Iris pigment epithelial cell (primary cell): ENCODE measurements around the gene NCOA5.

ENCODE experiments used
- DNase-seq: peaks from one replicate; pipeline ENCODE4 v3.0.0-alpha.2; 2011; ENCODE audit warnings: low read depth

The NCOA5 gene

GRCh38 chr20:46089417-46090388 lies at the start of gene NCOA5:
Gene NCOA5, minus strand, starts transcription at chr20:46089962. Its CDS starts 10,538 bp downstream, at chr20:46079424.
- peak; percentile 98 for DNase-seq

GRCh38 chr20:46139266-46139889 lies 49.6 kb upstream of the NCOA5 start:
- no peak for DNase-seq

DNA sequence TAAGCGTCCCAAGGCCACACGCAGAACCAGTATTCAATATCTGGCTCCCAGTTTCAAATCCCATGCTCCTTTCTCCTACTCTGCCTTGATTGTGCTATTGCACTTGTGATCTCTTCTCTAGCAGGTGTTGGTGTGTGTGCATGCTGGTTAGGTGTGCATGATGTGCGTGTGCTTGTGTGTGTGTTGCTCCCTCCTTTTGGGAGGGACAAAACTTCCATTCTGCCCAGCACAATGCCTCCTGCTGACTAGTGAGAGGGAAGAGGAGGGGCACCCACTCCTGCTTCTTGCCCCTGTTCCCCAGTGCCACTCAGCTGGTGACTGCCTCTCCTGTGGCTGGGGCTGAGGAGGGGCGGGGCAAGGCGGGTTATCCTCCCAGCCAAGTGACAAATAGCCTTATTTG lies 48.1 kb upstream of the NCOA5 start:
- no peak for DNase-seq

DNA sequence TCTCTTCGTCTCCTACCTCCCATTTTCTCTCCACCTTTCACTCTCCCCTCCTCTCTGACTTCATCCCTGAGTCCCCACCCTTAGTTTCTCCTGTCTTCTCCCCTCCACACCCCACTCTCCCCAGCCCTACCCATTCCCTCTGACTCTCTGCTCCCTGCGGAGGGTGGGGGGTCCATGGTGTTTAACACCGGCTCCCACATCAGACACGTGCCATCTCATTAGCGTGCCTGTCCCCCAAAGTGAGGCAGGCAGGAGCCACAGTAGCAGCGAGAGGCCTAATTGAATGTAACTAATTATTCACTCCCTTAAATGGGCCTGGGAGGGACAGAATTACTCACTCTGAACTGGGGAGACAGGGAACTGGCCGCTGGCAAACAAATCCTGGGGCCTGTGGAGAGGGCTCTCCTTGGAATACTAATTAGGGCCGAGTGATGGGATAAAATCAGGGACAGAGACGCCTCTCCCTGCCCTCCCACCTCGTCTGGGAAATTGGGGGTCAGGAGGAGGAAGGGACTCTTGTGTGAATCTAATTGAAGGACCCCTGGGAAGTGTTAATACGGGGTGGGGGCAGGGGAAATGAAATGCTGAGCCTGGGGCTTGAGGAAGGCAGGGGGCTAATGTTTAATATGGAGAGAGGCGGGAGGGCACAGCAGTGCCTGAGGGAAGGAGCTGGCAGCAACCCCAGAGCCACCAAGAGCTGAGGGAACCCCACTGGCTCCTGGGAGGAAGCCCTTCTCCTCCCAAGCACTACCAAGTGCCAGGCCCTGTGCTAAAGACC lies 46.3 kb upstream of the NCOA5 start:
- DNase-seq: no peak

GRCh38 chr20:46134716-46135115 lies 45.0 kb upstream of the NCOA5 start:
- DNase-seq: no peak

DNA sequence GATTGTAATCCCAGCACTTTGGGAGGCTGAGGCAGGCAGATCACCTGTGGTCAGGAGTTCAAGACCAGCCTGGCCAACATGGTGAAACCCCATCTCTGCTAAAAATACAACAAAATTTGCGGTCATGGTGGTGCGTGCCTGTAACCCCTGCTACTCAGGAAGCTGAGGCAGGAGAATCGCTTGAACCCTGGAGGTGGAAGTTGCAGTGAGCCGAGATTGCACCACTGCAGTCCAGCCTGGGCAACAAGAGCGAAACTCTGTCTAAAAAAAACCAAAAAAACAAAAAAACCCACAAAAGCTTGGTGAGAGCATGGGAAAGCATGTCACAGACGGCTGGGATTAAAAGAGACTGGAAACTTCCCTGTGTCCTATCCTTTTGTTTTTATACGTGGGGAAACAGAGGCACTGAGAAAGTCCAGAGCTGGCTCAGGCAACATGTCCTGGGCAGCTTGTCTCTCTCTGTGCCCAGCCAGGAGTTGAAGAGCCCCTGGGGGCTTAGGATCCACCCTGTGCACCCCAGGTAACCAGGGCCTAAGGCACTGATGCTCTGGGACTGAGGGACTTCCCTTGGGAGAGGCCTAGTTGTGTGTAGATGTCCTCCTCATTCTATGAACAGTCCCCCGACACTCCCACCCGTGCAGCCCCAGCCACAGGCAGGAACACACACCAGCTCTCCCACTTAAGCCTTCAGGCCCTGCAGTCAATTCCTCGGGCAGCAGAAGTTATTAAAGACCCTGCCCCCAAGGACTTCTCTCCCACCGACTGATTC lies 44.3 kb upstream of the NCOA5 start:
- no peak for DNase-seq

GRCh38 chr20:46132705-46133120 lies 43.0 kb upstream of the NCOA5 start:
- peak; percentile 47 for DNase-seq

DNA sequence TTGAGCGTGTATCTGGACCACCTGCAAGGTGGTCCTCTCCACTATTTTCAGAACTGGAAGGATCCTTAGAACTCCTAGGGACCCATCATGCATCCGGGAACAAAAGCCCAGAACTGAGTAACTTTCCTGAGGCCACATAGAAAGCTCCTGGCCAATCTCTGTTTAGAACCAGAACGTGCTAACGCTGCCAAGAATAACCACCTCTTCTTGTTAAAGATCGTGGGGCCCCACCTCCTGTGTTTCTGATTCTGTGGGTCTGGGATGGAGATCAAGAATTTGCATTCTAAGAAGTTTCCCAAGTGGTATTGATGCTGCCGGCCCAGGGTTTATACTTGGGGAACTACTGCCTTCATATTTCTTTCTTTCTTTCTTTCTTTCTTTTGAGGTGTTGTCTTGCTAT lies 41.6 kb upstream of the NCOA5 start:
- DNase-seq: peak; percentile 76

- no peak for DNase-seq
Observed at GRCh38 chr20:46130534-46130933, 40.8 kb upstream of the NCOA5 start.

DNA sequence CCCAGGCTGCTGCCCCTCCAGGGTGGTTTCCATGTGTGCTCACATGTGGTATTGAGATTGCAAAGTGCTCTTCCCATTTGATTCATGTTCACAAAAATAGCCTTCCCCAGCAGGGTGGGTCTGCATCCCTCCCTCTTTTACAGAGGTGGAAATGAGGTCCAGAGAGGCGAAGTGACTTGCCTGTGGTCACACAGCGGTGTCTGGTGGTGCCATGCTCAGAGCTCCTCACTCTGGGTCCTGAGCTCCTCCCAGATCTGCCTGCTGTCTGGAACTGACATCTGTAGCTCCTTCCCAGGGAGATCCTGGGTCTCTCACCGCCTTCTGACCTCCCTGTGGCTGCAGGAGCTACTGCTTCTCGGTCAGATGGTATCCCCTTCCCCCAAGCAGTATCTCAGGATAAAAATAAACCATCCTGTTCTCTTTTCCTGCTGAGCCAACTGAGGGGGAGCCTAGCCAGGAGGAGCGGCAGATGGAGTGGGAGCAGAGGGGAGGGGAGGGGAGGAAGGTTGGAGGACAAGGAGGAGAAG lies 40.3 kb upstream of the NCOA5 start:
- DNase-seq: no peak

DNA sequence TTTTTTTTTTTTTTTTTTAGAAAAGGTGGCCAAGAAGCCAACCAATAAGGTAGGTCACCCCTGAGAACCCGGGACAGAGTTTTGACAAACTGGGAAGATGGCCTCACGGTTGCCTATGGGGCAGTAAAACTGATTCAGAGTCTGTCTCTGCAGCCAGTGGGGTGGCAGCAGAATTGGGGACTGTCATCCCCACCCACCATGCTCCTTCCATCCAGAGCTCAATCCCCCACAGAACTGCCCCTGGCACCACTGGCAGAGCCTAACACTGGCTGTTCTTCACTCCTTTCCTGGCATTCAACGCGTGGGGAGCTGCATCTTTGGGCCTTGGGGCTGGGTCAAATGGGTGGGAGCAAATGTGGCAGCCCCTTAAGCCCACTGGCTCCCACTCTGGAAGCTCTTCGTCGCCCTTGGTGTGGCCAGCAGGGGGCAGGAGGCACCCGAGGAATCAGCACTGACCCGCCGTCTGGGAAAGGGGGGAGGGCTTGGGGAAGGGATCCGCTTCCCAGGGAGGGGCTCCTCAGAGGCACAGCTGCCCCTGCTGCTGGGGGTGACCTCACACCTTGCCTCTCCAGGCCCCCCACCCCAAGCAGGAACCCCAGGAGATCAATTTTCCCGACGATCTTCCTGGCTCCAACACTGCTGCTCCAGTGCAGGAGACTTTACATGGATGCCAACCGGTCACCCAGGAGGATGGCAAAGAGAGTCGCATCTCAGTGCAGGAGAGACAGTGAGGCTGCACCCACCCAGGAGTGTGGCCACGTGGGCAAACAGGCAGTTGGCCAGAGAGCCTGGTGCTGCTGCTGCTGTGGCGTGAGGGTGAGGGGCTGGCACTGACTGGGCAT lies 38.8 kb upstream of the NCOA5 start:
- DNase-seq: peak; percentile 9

DNA sequence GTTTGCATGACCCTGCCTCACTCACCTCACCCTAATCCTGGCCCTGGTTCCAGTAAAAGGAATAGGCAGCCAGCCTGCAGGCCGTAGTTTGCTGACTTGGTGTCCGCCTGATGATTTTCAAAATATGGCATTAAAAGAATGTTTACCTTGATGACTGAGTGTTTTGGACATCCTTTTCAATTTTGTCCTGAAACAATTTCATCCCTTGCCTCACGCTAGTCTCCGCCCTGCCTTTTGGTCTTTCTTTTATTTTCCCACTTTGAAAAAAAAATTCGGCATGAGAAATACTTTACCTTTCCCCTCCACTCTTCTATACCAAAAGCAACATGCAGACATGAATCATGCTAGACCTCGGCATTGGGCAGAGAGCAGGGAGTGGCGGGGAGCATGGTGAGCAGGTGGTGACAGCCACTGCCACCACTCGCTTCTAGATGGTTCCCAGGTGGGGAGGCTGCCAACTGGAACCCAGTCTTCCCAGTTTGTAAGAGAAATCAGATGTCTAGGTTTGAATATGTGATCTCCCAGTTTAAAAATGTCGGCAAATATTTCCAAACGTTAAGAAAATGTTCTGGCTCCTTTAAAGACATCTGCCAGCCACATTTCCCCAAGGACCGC lies 37.7 kb upstream of the NCOA5 start:
- no peak for DNase-seq

DNA sequence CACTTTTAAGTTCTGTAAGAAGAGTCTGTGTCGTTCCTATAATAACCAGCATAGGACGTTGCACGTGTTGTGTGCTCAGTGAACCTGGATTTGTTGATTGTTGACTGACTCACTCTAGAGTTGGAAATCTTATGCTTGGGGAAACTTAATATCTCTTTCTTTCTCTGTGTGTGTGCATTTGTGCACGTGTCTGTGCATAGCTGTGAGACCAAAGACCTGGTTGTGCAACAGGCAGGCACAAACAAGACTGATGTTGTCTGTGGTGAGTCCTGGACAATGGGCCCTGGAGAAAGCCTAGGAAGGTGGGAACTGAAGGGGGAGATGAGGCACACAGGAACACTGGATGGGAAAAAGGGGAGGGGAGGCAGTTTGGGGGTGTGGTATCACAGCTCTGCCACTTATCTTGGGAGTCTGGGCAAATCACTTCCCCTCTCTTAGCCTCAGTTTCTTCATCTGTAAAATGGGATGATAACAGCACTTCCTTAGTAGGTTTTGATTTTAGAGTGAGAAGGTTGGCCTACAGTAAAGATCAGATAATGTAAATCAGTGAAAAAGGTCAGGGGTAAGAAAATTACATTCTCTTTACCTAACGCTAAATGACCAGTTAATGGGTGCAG lies 36.8 kb upstream of the NCOA5 start:
- DNase-seq: no peak

- DNase-seq: no peak
Observed at GRCh38 chr20:46123482-46124245, 33.9 kb upstream of the NCOA5 start.

DNA sequence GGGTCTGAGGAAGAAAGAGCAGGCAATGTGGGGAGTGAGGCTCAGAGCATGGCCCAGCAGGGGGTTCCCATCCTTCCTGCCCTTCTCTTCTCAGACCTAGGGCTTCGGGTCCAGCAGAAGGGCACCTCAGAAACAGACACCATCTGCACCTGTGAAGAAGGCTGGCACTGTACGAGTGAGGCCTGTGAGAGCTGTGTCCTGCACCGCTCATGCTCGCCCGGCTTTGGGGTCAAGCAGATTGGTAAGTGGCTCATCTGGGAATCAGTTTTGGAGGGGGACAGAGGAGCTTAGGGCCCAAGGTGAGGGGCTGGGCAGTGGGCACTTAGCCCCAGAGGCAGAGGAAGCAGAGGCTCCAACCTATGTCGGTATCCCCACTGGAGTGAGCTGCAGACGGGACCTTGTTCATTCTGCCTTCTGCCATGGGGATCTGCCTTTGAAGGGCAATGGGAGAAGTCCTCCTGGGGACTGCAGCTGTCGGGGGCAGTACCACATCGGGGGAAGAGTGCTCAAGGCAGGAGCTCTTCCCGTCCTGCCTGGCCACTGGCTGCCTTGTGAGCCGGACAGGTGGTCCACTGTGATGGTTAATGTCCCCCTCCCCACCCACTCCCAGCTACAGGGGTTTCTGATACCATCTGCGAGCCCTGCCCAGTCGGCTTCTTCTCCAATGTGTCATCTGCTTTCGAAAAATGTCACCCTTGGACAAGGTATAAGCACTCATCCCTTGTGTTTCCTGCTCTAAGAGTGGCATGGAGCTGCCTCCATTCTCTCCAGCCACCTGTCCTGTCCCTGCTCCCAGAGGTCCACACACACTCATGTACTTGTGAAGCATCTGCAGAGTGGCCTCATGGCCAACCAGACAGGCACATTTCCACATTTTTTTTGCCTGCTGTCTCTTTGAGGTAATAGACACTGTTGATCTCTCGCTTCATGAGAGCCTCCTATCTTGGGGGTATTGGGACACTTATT lies 33.0 kb upstream of the NCOA5 start:
- DNase-seq: no peak

DNA sequence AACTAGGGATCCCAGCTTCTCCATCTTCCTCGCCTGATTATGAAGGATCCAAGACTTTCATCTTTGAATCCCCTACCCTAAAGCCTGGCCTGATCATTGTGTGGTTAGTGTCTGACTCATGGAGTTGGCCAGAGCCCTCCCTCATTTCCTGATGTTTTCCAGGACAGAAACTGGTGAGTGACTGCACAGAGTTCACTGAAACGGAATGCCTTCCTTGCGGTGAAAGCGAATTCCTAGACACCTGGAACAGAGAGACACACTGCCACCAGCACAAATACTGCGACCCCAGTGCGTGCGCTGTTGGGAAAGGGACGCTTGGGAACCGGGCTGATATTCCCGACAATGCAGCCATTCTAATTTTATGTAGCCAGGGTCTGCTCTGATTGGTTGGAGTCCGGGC lies 32.3 kb upstream of the NCOA5 start:
- peak; percentile 74 for DNase-seq

- DNase-seq: no peak
Observed at GRCh38 chr20:46121184-46121930, 31.6 kb upstream of the NCOA5 start.
